Erythroblast (primary cell): ENCODE measurements around the gene POLRMT.

ENCODE experiments used
- GATA1 ChIP-seq: IDR thresholded peaks from 2 replicates; pipeline ENCODE4 v1.6.1; 2011; ENCODE audit warnings: low read depth, mild to moderate bottlenecking, control low read depth, low read length, moderate library complexity
- POLR2A ChIP-seq: IDR thresholded peaks from 2 replicates; pipeline ENCODE4 v1.6.1; 2011; ENCODE audit warnings: mild to moderate bottlenecking, low read length

GRCh38 chr19:677601-678436 lies 44.5 kb upstream of the POLRMT start:
- TF ChIP-seq POLR2A (no peak), GATA1 (no peak)
